ENCODE data around the gene EXOC4. TPM values are rescaled to one million over a fixed set of nuclear protein-coding genes. Genes with fewer than 3 reads are reported as not detected.

Gene EXOC4
- total RNA-seq, 2 donors from 2014 or later: 106 to 115 TPM

DNA sequence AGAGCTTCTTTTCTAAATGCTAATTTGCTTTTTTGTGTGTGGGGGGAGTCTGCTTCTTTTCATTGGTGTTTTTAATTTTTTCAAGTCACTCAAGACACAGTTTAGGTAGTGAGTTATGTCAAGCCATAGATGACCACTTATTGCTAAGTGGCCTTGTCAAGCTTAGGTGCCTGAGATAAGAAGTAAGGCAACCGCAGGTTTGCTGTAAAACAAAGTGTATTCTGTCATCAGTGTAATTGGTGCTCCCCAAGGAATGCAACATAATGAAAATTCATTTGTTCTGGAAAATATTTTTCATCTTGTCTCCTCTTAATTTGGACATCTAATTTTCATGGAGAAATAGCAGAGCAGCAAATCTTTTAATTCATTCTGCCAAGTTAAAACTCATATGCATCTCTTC, 249.6 kb downstream of the EXOC4 start:
- Histone ChIP-seq H3K9me3 (ENCODE audit: control insufficient read depth, low read length) (no peaks in the 10 kb centered on the region), H3K4me1 (ENCODE audit: control insufficient read depth, insufficient read depth, low read length) (peaks cover 4% of the 10 kb centered on the region), H3K9ac (ENCODE audit: extremely low read depth, low read length, poor library complexity, severe bottlenecking) (no peak overlapping the region), H3K27ac (ENCODE audit: low read depth, low read length) (no peak overlapping the region), H3K27me3 (ENCODE audit: control insufficient read depth, insufficient read depth, low read length, poor library complexity, severe bottlenecking) (no peaks in the 10 kb centered on the region), H3K36me3 (ENCODE audit: control insufficient read depth, insufficient read depth, low read length) (no peaks in the 10 kb centered on the region), H3K4me3 (ENCODE audit: low read length) (no peak overlapping the region)
- TF ChIP-seq, protein P1, sequence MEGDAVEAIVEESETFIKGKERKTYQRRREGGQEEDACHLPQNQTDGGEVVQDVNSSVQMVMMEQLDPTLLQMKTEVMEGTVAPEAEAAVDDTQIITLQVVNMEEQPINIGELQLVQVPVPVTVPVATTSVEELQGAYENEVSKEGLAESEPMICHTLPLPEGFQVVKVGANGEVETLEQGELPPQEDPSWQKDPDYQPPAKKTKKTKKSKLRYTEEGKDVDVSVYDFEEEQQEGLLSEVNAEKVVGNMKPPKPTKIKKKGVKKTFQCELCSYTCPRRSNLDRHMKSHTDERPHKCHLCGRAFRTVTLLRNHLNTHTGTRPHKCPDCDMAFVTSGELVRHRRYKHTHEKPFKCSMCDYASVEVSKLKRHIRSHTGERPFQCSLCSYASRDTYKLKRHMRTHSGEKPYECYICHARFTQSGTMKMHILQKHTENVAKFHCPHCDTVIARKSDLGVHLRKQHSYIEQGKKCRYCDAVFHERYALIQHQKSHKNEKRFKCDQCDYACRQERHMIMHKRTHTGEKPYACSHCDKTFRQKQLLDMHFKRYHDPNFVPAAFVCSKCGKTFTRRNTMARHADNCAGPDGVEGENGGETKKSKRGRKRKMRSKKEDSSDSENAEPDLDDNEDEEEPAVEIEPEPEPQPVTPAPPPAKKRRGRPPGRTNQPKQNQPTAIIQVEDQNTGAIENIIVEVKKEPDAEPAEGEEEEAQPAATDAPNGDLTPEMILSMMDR (conservative IDR thresholded peaks at IDR 0.05): no peak
- H3K27ac Mint-ChIP-seq: no peak overlapping the region
- 89 to 100% methylated on average over 1 of the region's 1 CpG for WGBS, 2 experiments (ENCODE audit: insufficient coverage in 1 of 2, insufficient read length in 1 of 2)
- H3K27me3 Mint-ChIP-seq (ENCODE audit: insufficient read depth): no peaks in the 10 kb centered on the region
- DNase-seq: no peak
- peaks cover 12% of the 10 kb centered on the region for H3K4me1 Mint-ChIP-seq
- H3K9me3 Mint-ChIP-seq: peaks cover 1% of the 10 kb centered on the region
- H3K36me3 Mint-ChIP-seq (ENCODE audit: low read depth): no peaks in the 10 kb centered on the region
- no peak overlapping the region for H3K4me3 Mint-ChIP-seq

DNA sequence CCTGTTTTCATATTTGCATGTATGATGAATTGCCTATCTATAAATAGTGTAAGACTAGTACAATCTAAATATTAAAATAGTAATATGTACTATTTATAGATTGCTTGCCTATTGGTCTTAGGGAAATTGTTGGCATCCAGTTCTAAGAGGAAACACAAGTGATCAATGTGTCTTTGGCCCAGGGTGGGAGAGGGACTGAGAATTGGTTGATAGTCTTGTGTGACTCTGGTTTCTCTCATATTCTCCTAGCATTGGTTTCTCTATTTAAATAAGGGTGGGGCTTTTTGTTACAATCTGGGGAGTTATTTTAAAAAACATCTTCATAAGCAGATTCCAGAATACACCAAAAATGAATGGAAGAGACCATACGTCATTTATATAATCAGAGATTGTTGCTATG, 250.1 kb downstream of the EXOC4 start:
- H3K36me3 ChIP-seq (ENCODE audit: control insufficient read depth, insufficient read depth, low read length): no peaks in the 10 kb centered on the region
- Mint-ChIP-seq H3K27me3 (ENCODE audit: insufficient read depth) (no peaks in the 10 kb centered on the region), H3K4me1 (peaks cover 12% of the 10 kb centered on the region), H3K4me3 (no peak overlapping the region), H3K36me3 (ENCODE audit: low read depth) (no peaks in the 10 kb centered on the region), H3K27ac (no peak overlapping the region), H3K9me3 (no peaks in the 10 kb centered on the region)
- DNase-seq: no peak
- H3K9me3 ChIP-seq (ENCODE audit: control insufficient read depth, low read length): no peaks in the 10 kb centered on the region
- TF ChIP-seq, protein P1 (conservative IDR thresholded peaks at IDR 0.05): no peak
- WGBS, 2 experiments (ENCODE audit: insufficient coverage in 1 of 2, insufficient read length in 1 of 2): 90 to 94% methylated on average over 1 of the region's 1 CpG
- no peak overlapping the region for H3K27ac ChIP-seq (ENCODE audit: low read depth, low read length)
- no peak overlapping the region for H3K4me3 ChIP-seq (ENCODE audit: low read length)
- H3K9ac ChIP-seq (ENCODE audit: extremely low read depth, low read length, poor library complexity, severe bottlenecking): no peak overlapping the region
- H3K4me1 ChIP-seq (ENCODE audit: control insufficient read depth, insufficient read depth, low read length): peaks cover 4% of the 10 kb centered on the region
- H3K27me3 ChIP-seq (ENCODE audit: control insufficient read depth, insufficient read depth, low read length, poor library complexity, severe bottlenecking): no peaks in the 10 kb centered on the region

GRCh38 chr7:133504825-133505224, 251.9 kb downstream of the EXOC4 start:
- 83 to 100% methylated on average over 2 to 3 of the region's 3 CpGs for WGBS, 2 experiments (ENCODE audit: insufficient coverage in 1 of 2, insufficient read length in 1 of 2)
- no peaks in the 10 kb centered on the region for H3K36me3 ChIP-seq (ENCODE audit: control insufficient read depth, insufficient read depth, low read length)
- H3K4me3 ChIP-seq (ENCODE audit: low read length): no peak overlapping the region
- Mint-ChIP-seq H3K9me3 (no peaks in the 10 kb centered on the region), H3K4me1 (peaks cover 22% of the 10 kb centered on the region), H3K27me3 (ENCODE audit: insufficient read depth) (no peaks in the 10 kb centered on the region), H3K4me3 (no peak overlapping the region), H3K36me3 (ENCODE audit: low read depth) (no peaks in the 10 kb centered on the region), H3K27ac (no peak overlapping the region)
- H3K9me3 ChIP-seq (ENCODE audit: control insufficient read depth, low read length): no peaks in the 10 kb centered on the region
- H3K27me3 ChIP-seq (ENCODE audit: control insufficient read depth, insufficient read depth, low read length, poor library complexity, severe bottlenecking): no peaks in the 10 kb centered on the region
- no peak for DNase-seq
- TF ChIP-seq, protein P1 (conservative IDR thresholded peaks at IDR 0.05): no peak
- no peak overlapping the region for H3K9ac ChIP-seq (ENCODE audit: extremely low read depth, low read length, poor library complexity, severe bottlenecking)
- peaks cover 4% of the 10 kb centered on the region for H3K4me1 ChIP-seq (ENCODE audit: control insufficient read depth, insufficient read depth, low read length)
- H3K27ac ChIP-seq (ENCODE audit: low read depth, low read length): no peak overlapping the region
